ENCODE data around the gene RALGAPA2. TPM values are rescaled to one million over a fixed set of nuclear protein-coding genes. Genes with fewer than 3 reads are reported as not detected.

Gene RALGAPA2
- total RNA-seq, 2 donors from 2014 or later: 40.2 to 45.4 TPM

DNA sequence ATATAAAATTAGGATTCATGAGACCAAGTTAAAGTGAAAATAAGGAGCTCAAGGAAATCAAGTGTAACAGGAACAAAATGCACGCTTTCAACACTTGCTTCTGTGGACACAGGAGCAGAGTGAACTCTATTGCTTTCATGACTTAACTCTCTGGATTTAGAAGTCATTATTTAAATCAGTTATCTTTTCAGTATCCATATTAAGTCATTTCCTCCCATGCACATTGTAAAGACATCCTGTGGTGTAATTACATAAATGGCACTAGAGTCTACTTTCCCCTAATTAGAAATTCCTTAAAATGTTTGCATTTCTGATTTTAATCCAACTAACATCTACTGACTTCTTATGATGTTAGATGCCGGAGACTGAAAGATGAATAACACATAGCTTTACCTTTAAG is 256.5 kb downstream of the RALGAPA2 start:
- ATAC-seq (no peak), DNase-seq (no peak)
- Histone ChIP-seq H3K27ac (no peak overlapping the region), H3K36me3 (replicated peaks in 1 of 2; ENCODE audit: insufficient read depth in 1 of 2, low read depth in 2 of 2) (peaks cover 0 to 2% of the 10 kb centered on the region in 2 donors), H3K9me3 (no peaks in the 10 kb centered on the region), H3K4me3 (no peak overlapping the region), H3K4me1 (no peaks in the 10 kb centered on the region), H3K27me3 (no peaks in the 10 kb centered on the region)
- WGBS, 2 donors: 96 to 99% methylated on average over 2 of the region's 2 CpGs
- TF ChIP-seq, protein P1, sequence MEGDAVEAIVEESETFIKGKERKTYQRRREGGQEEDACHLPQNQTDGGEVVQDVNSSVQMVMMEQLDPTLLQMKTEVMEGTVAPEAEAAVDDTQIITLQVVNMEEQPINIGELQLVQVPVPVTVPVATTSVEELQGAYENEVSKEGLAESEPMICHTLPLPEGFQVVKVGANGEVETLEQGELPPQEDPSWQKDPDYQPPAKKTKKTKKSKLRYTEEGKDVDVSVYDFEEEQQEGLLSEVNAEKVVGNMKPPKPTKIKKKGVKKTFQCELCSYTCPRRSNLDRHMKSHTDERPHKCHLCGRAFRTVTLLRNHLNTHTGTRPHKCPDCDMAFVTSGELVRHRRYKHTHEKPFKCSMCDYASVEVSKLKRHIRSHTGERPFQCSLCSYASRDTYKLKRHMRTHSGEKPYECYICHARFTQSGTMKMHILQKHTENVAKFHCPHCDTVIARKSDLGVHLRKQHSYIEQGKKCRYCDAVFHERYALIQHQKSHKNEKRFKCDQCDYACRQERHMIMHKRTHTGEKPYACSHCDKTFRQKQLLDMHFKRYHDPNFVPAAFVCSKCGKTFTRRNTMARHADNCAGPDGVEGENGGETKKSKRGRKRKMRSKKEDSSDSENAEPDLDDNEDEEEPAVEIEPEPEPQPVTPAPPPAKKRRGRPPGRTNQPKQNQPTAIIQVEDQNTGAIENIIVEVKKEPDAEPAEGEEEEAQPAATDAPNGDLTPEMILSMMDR (IDR thresholded peaks at IDR 0.05): no peak
- TF ChIP-seq POLR2A (IDR thresholded peaks at IDR 0.05): no peak
- intact Hi-C loops (cut with DNase I): no loop called here

GRCh38 chr20:20454850-20455627 is 257.4 kb downstream of the RALGAPA2 start:
- intact Hi-C loops (cut with DNase I): no loop called here
- Histone ChIP-seq H3K36me3 (replicated peaks in 1 of 2; ENCODE audit: insufficient read depth in 1 of 2, low read depth in 2 of 2) (peaks cover 0 to 2% of the 10 kb centered on the region in 2 donors), H3K4me1 (no peaks in the 10 kb centered on the region), H3K27me3 (no peaks in the 10 kb centered on the region), H3K9me3 (no peaks in the 10 kb centered on the region), H3K4me3 (no peak overlapping the region), H3K27ac (no peak overlapping the region)
- ATAC-seq (no peak), DNase-seq (no peak)
- WGBS, 2 donors: 92% methylated on average over 21 of the region's 21 CpGs
- no peak for TF ChIP-seq POLR2A (IDR thresholded peaks at IDR 0.05)
- TF ChIP-seq, protein P1 (IDR thresholded peaks at IDR 0.05): no peak

DNA sequence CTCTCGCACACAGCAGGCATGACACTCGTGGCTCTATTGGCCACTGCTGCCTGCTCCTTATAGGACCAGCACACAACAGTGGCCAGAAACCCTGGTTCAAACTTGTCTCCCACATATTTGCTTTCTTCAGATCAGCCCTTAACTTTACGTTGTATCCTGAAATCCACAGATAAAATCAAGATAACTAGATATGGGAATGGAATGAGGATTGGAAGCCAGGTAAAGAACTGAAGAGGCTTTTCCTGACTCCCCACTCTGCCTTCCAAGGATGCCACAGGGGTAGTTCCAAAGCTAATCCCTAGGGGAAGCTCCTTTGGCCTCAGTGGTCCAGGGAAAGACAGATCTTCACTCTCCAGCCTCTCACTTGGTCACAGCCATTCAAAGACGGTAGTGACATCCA is 258.1 kb downstream of the RALGAPA2 start:
- Histone ChIP-seq H3K36me3 (replicated peaks in 1 of 2; ENCODE audit: insufficient read depth in 1 of 2, low read depth in 2 of 2) (peaks cover 0 to 2% of the 10 kb centered on the region in 2 donors), H3K4me3 (no peak overlapping the region), H3K9me3 (no peaks in the 10 kb centered on the region), H3K4me1 (no peaks in the 10 kb centered on the region), H3K27me3 (no peaks in the 10 kb centered on the region), H3K27ac (no peak overlapping the region)
- ATAC-seq (no peak), DNase-seq (no peak)
- WGBS, 2 donors: 61 to 80% methylated on average over 4 of the region's 4 CpGs
- intact Hi-C loops (cut with DNase I): no loop called here
- TF ChIP-seq POLR2A (IDR thresholded peaks at IDR 0.05): no peak
- TF ChIP-seq, protein P1 (IDR thresholded peaks at IDR 0.05): no peak

GRCh38 chr20:20452254-20452676 is 260.2 kb downstream of the RALGAPA2 start:
- Histone ChIP-seq H3K27ac (no peak overlapping the region), H3K4me3 (no peak overlapping the region), H3K27me3 (no peaks in the 10 kb centered on the region), H3K9me3 (no peaks in the 10 kb centered on the region), H3K4me1 (no peaks in the 10 kb centered on the region), H3K36me3 (replicated peaks in 1 of 2; ENCODE audit: insufficient read depth in 1 of 2, low read depth in 2 of 2) (peaks cover 0 to 2% of the 10 kb centered on the region in 2 donors)
- DNase-seq (peak in 3 of 4 donors; percentile 44 to 66 (median 53)), ATAC-seq (peak; percentile 52)
- 55 to 83% methylated on average over 19 of the region's 19 CpGs for WGBS, 2 donors
- TF ChIP-seq, protein P1 (IDR thresholded peaks at IDR 0.05): no peak
- no peak for TF ChIP-seq POLR2A (IDR thresholded peaks at IDR 0.05)
- intact Hi-C loops (cut with DNase I): no loop called here

- TF ChIP-seq, protein P1 (IDR thresholded peaks at IDR 0.05): no peak
- no peak for TF ChIP-seq POLR2A (IDR thresholded peaks at IDR 0.05)
- DNase-seq: peak in 1 of 4 donors; percentile 38
- Histone ChIP-seq H3K27ac (no peak overlapping the region), H3K36me3 (replicated peaks in 1 of 2; ENCODE audit: insufficient read depth in 1 of 2, low read depth in 2 of 2) (peaks cover 0 to 2% of the 10 kb centered on the region in 2 donors), H3K9me3 (no peaks in the 10 kb centered on the region), H3K4me1 (no peaks in the 10 kb centered on the region), H3K27me3 (no peaks in the 10 kb centered on the region), H3K4me3 (no peak overlapping the region)
- whole genome bisulfite sequencing, 2 donors: 62 to 67% methylated on average over 5 of the region's 5 CpGs
- intact Hi-C loops (cut with DNase I): no loop called here
- ATAC-seq: no peak
These were observed 261.9 kb downstream of the RALGAPA2 start for GRCh38 chr20:20450521-20450920.

Measured in body of pancreas (tissue), 4 donors.